ENCODE data around the gene SYTL5.

GRCh38 chrX:37995428-37995827 lies 10.9 kb upstream of the SYTL5 start:
- TF ChIP-seq CTCF (IDR thresholded peaks at IDR 0.05) = no peak
- no peak for TF ChIP-seq POLR2A (IDR thresholded peaks at IDR 0.05)
